ENCODE measurements around the gene NECAB3. TPM values are rescaled to one million over a fixed set of nuclear protein-coding genes. Genes with fewer than 3 reads are reported as not detected.

NECAB3 gene
- total and polyA plus RNA-seq, 2 of the 13 experiments (the other 11 are each of a cell fraction or from before 2014, with no cell fraction given), result 61.5 to 65.5 TPM

- peak; percentile 86; the same call in 1 of the 2 replicates for TF ChIP-seq ZHX1 (CRISPR knock-in tag; IDR thresholded peaks at IDR 0.05; ENCODE audit: low read depth)
- peak; percentile 96 for TF ChIP-seq ZBTB4 (CRISPR knock-in tag; IDR thresholded peaks at IDR 0.05; ENCODE audit: borderline replicate concordance)
- TF ChIP-seq KMT2B (CRISPR knock-in tag; IDR thresholded peaks at IDR 0.05), result no peak
- peak; percentile 69; the same call in 1 of the 2 replicates for TF ChIP-seq GABPB1 (CRISPR knock-in tag; IDR thresholded peaks at IDR 0.05)
- TF ChIP-seq ZNF646 (CRISPR knock-in tag; IDR thresholded peaks at IDR 0.05), result no peak
- no peak for TF ChIP-seq ZFP1 (CRISPR knock-in tag; IDR thresholded peaks at IDR 0.05)
- no peak for TF ChIP-seq MAZ (IDR thresholded peaks at IDR 0.05; ENCODE audit: borderline replicate concordance, low read depth, low read length)
- 0 out of 2 replicates have a peak, but pooled peaks have one; percentile 23 for TF ChIP-seq MAZ (CRISPR knock-in tag; IDR thresholded peaks at IDR 0.05; ENCODE audit: low read depth)
- TF ChIP-seq HNF1B (CRISPR knock-in tag; IDR thresholded peaks at IDR 0.05), result peak; percentile 43; the same call in 1 of the 2 replicates
- 0 out of 2 replicates have a peak, but pooled peaks have one; percentile 17 for TF ChIP-seq ZKSCAN1 (IDR thresholded peaks at IDR 0.05; ENCODE audit: low read length)
- peak; percentile 71 for TF ChIP-seq PRPF4 (IDR thresholded peaks at IDR 0.05; ENCODE audit: low read depth, low read length, poor library complexity, severe bottlenecking)
- TF ChIP-seq ZNF784 (CRISPR knock-in tag; IDR thresholded peaks at IDR 0.05; ENCODE audit: borderline replicate concordance), result peak; percentile 70; the same call in 1 of the 2 replicates
Observed at GRCh38 chr20:33667676-33668465, 6.4 kb downstream of the NECAB3 start (continued).
